Measurements from ENCODE around the gene NR3C2.

The NR3C2 gene

GRCh38 chr4:148062301-148062950, 379.8 kb downstream of the NR3C2 start:
- no peak for DNase-seq (ENCODE audit: insufficient read length, low spot score)

GRCh38 chr4:148061795-148062194, 380.4 kb downstream of the NR3C2 start:
- DNase-seq (ENCODE audit: insufficient read length, low spot score) (no peak), FAIRE-seq (no peak)
- TF ChIP-seq POLR2A (IDR thresholded peaks at IDR 0.05; ENCODE audit: low read depth, low read length) = no peak
- no peak for TF ChIP-seq POLR2AphosphoS5 (IDR thresholded peaks at IDR 0.05; ENCODE audit: low read depth, low read length)
- no peak for TF ChIP-seq POU2F2 (IDR thresholded peaks at IDR 0.05; ENCODE audit: low read depth, low read length)
- no peak for TF ChIP-seq SPI1 (IDR thresholded peaks at IDR 0.05; ENCODE audit: low read depth, low read length)
- no peak for TF ChIP-seq PAX5 (IDR thresholded peaks at IDR 0.05; ENCODE audit: insufficient read depth, low read length, severe bottlenecking)
- no peak for TF ChIP-seq TAF1 (IDR thresholded peaks at IDR 0.05; ENCODE audit: low read depth, low read length)

More at GRCh38 chr4:148062301-148062950, 379.8 kb downstream of the NR3C2 start:
- FAIRE-seq = no peak
- TF ChIP-seq POLR2A (IDR thresholded peaks at IDR 0.05; ENCODE audit: low read depth, low read length) = no peak
- no peak for TF ChIP-seq POLR2AphosphoS5 (IDR thresholded peaks at IDR 0.05; ENCODE audit: low read depth, low read length)
- TF ChIP-seq PAX5 (IDR thresholded peaks at IDR 0.05; ENCODE audit: insufficient read depth, low read length, severe bottlenecking) = no peak
- no peak for TF ChIP-seq SPI1 (IDR thresholded peaks at IDR 0.05; ENCODE audit: low read depth, low read length)
- TF ChIP-seq TAF1 (IDR thresholded peaks at IDR 0.05; ENCODE audit: low read depth, low read length) = no peak
- no peak for TF ChIP-seq POU2F2 (IDR thresholded peaks at IDR 0.05; ENCODE audit: low read depth, low read length)

GRCh38 chr4:148061141-148061481, 381.1 kb downstream of the NR3C2 start:
- no peak for TF ChIP-seq SPI1 (IDR thresholded peaks at IDR 0.05; ENCODE audit: low read depth, low read length)
- no peak for TF ChIP-seq POLR2A (IDR thresholded peaks at IDR 0.05; ENCODE audit: low read depth, low read length)
- no peak for TF ChIP-seq POLR2AphosphoS5 (IDR thresholded peaks at IDR 0.05; ENCODE audit: low read depth, low read length)
- TF ChIP-seq POU2F2 (IDR thresholded peaks at IDR 0.05; ENCODE audit: low read depth, low read length) = no peak
- TF ChIP-seq PAX5 (IDR thresholded peaks at IDR 0.05; ENCODE audit: insufficient read depth, low read length, severe bottlenecking) = no peak
- TF ChIP-seq TAF1 (IDR thresholded peaks at IDR 0.05; ENCODE audit: low read depth, low read length) = no peak
- FAIRE-seq = no peak
- DNase-seq (ENCODE audit: insufficient read length, low spot score) = no peak

GRCh38 chr4:148060264-148061140, 381.7 kb downstream of the NR3C2 start:
- TF ChIP-seq SPI1 (IDR thresholded peaks at IDR 0.05; ENCODE audit: low read depth, low read length) = no peak
- TF ChIP-seq PAX5 (IDR thresholded peaks at IDR 0.05; ENCODE audit: insufficient read depth, low read length, severe bottlenecking) = no peak
- no peak for TF ChIP-seq TAF1 (IDR thresholded peaks at IDR 0.05; ENCODE audit: low read depth, low read length)
- no peak for TF ChIP-seq POLR2A (IDR thresholded peaks at IDR 0.05; ENCODE audit: low read depth, low read length)
- no peak for TF ChIP-seq POLR2AphosphoS5 (IDR thresholded peaks at IDR 0.05; ENCODE audit: low read depth, low read length)
- TF ChIP-seq POU2F2 (IDR thresholded peaks at IDR 0.05; ENCODE audit: low read depth, low read length) = no peak
- FAIRE-seq (peak; percentile 88), DNase-seq (ENCODE audit: insufficient read length, low spot score) (no peak)

GRCh38 chr4:148059617-148060180, 382.5 kb downstream of the NR3C2 start:
- no peak for DNase-seq (ENCODE audit: insufficient read length, low spot score)
- TF ChIP-seq TAF1 (IDR thresholded peaks at IDR 0.05; ENCODE audit: low read depth, low read length) (no peak), PAX5 (IDR thresholded peaks at IDR 0.05; ENCODE audit: insufficient read depth, low read length, severe bottlenecking) (no peak), POLR2AphosphoS5 (IDR thresholded peaks at IDR 0.05; ENCODE audit: low read depth, low read length) (no peak), POLR2A (IDR thresholded peaks at IDR 0.05; ENCODE audit: low read depth, low read length) (no peak), SPI1 (IDR thresholded peaks at IDR 0.05; ENCODE audit: low read depth, low read length) (no peak), POU2F2 (IDR thresholded peaks at IDR 0.05; ENCODE audit: low read depth, low read length) (no peak)
- peak; percentile 83 for FAIRE-seq

- TF ChIP-seq SPI1 (IDR thresholded peaks at IDR 0.05; ENCODE audit: low read depth, low read length) (no peak), TAF1 (IDR thresholded peaks at IDR 0.05; ENCODE audit: low read depth, low read length) (no peak), PAX5 (IDR thresholded peaks at IDR 0.05; ENCODE audit: insufficient read depth, low read length, severe bottlenecking) (no peak), POLR2AphosphoS5 (IDR thresholded peaks at IDR 0.05; ENCODE audit: low read depth, low read length) (no peak), POU2F2 (IDR thresholded peaks at IDR 0.05; ENCODE audit: low read depth, low read length) (no peak)
- no peak for FAIRE-seq
- DNase-seq (ENCODE audit: insufficient read length, low spot score) = no peak
Observed at GRCh38 chr4:148057984-148058859, 384.0 kb downstream of the NR3C2 start.

- no peak for FAIRE-seq
- DNase-seq (ENCODE audit: insufficient read length, low spot score) = no peak
- peak; percentile 24 for TF ChIP-seq SPI1 (IDR thresholded peaks at IDR 0.05; ENCODE audit: low read depth, low read length)
- no peak for TF ChIP-seq POLR2A (IDR thresholded peaks at IDR 0.05; ENCODE audit: low read depth, low read length)
Observed at GRCh38 chr4:148057516-148057915, 384.7 kb downstream of the NR3C2 start.

GRCh38 chr4:148056879-148057278, 385.3 kb downstream of the NR3C2 start:
- TF ChIP-seq POU2F2 (IDR thresholded peaks at IDR 0.05; ENCODE audit: low read depth, low read length) = no peak
- peak; percentile 85 for TF ChIP-seq SPI1 (IDR thresholded peaks at IDR 0.05; ENCODE audit: low read depth, low read length)
- TF ChIP-seq TAF1 (IDR thresholded peaks at IDR 0.05; ENCODE audit: low read depth, low read length) = no peak
- FAIRE-seq = peak; percentile 97
- peak; percentile 21 for DNase-seq (ENCODE audit: insufficient read length, low spot score)

GRCh38 chr4:148055844-148056243, 386.4 kb downstream of the NR3C2 start:
- DNase-seq (ENCODE audit: insufficient read length, low spot score) (no peak), FAIRE-seq (no peak)
- TF ChIP-seq POU2F2 (IDR thresholded peaks at IDR 0.05; ENCODE audit: low read depth, low read length) (no peak), POLR2A (IDR thresholded peaks at IDR 0.05; ENCODE audit: low read depth, low read length) (no peak)
